Measurements from ENCODE around the gene RNGTT.

DNA sequence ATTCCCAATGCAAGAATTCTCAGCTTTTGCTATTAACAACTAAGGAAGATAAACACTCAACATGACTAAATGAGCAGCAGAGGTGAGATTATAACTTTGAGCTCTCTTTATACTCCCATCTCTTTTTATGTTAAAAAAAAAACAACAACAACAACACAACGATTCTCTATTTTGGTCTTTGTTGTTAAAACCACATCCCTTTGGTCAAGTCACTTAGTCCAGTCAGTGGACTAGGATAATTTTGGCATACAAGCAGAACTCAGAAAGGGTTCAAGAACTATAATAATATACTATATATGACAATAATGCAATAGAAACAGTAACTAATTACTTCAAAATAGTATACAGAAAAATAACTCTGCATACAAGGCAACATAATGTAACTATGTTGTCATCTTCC is 312.4 kb downstream of the RNGTT start:
- TF ChIP-seq POLR2A (IDR thresholded peaks at IDR 0.05) = no peak
- TF ChIP-seq, protein P1, sequence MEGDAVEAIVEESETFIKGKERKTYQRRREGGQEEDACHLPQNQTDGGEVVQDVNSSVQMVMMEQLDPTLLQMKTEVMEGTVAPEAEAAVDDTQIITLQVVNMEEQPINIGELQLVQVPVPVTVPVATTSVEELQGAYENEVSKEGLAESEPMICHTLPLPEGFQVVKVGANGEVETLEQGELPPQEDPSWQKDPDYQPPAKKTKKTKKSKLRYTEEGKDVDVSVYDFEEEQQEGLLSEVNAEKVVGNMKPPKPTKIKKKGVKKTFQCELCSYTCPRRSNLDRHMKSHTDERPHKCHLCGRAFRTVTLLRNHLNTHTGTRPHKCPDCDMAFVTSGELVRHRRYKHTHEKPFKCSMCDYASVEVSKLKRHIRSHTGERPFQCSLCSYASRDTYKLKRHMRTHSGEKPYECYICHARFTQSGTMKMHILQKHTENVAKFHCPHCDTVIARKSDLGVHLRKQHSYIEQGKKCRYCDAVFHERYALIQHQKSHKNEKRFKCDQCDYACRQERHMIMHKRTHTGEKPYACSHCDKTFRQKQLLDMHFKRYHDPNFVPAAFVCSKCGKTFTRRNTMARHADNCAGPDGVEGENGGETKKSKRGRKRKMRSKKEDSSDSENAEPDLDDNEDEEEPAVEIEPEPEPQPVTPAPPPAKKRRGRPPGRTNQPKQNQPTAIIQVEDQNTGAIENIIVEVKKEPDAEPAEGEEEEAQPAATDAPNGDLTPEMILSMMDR (IDR thresholded peaks at IDR 0.05) = no peak
